ENCODE data around the gene TASL. TPM values are rescaled to one million over a fixed set of nuclear protein-coding genes. Genes with fewer than 3 reads are reported as not detected.

TASL gene
- total and polyA plus RNA-seq, 9 of the 15 experiments (the other 6 are each of a cell fraction or from before 2014, with no cell fraction given), result 0.07 to 0.09 TPM; not detected in 7

DNA sequence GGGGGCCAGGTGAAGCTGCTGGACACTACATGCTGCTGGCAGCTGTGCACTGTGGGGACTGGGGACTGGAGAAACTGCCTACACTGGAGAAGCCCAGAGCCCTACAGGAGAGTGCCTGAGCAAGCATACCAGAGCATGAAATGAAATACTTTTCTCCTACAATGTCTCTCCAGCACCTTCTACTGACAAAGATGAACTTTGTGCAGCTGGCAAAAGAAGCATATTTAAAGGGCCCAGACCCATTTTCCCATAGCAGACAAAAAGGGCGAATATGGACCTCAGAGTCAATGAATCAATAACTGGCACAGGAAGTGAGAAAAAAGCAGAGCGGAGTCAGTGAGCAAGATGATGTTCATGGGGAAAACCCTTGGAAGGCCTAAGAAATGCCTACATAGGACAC is 44.8 kb upstream of the TASL start:
- ATAC-seq (no peak), DNase-seq (ENCODE audit: extremely low read depth in 1 of 4, low spot score in 3 of 4) (no peak), FAIRE-seq (no peak)
- no peaks in the 10 kb centered on the region for H3K36me3 ChIP-seq (ENCODE audit: control insufficient read depth, insufficient read depth, low read length)
- POLR2A ChIA-PET, result no interaction called here
- no peaks in the 10 kb centered on the region for H3K9me1 ChIP-seq (ENCODE audit: control insufficient read depth, insufficient read depth, low read length)
- 25% methylated on average over 2 of the region's 2 CpGs for WGBS (ENCODE audit: insufficient coverage, low coverage, missing lambda C conversion rate)
- in situ Hi-C loops (cut with MboI), result no loop called here
- no peak overlapping the region for H2AFZ ChIP-seq (ENCODE audit: low read depth, low read length)
- no peaks in the 10 kb centered on the region; a peak in 1 of 5 replicates for H3K4me1 ChIP-seq (replicated peaks in 1 of 2; ENCODE audit: control insufficient read depth in 2 of 2, insufficient read depth in 2 of 2, low read length in 2 of 2)
- no peak overlapping the region for H3K9ac ChIP-seq (ENCODE audit: insufficient read depth in 1 of 2, low read depth in 2 of 2, low read length in 2 of 2)
- no peaks in the 10 kb centered on the region for H3K79me2 ChIP-seq (ENCODE audit: control insufficient read depth, insufficient read depth, low read length)
- H4K20me1 ChIP-seq (replicated peaks; ENCODE audit: control insufficient read depth, insufficient read depth, low read length), result no peaks in the 10 kb centered on the region
- CTCF ChIA-PET (ENCODE audit: low intra/inter-chr PET ratio), result no interaction called here
- H3K27me3 ChIP-seq (ENCODE audit: control insufficient read depth in 2 of 2, insufficient read depth in 2 of 2, low read length in 2 of 2), result no peaks in the 10 kb centered on the region
- no peaks in the 10 kb centered on the region for H3K9me3 ChIP-seq (replicated peaks; ENCODE audit: control insufficient read depth, insufficient read depth, low read depth, low read length)
- no peak overlapping the region for H3K4me3 ChIP-seq
- intact Hi-C loops (cut with micrococcal nuclease), result no loop called here
- no peak overlapping the region for H3K4me2 ChIP-seq (ENCODE audit: insufficient read depth, low read length)
- no TSS peak for BruUV-seq (replicated peaks)
- H3K27ac ChIP-seq (ENCODE audit: extremely low read depth, low read depth, low read length), result no peak overlapping the region
- TF ChIP-seq NCOA4 (IDR thresholded peaks at IDR 0.05; ENCODE audit: partially characterized antibody) (no peak), ZNF263 (CRISPR knock-in tag; IDR thresholded peaks at IDR 0.05; ENCODE audit: borderline replicate concordance) (no peak), SMARCA4 (IDR thresholded peaks at IDR 0.05) (no peak), RAD51 (IDR thresholded peaks at IDR 0.05; ENCODE audit: borderline replicate concordance, low read depth) (no peak), PHF8 (IDR thresholded peaks at IDR 0.05; ENCODE audit: borderline replicate concordance, low read length) (no peak), GABPB1 (CRISPR knock-in tag; IDR thresholded peaks at IDR 0.05) (no peak), RHOXF2B (CRISPR knock-in tag; conservative IDR thresholded peaks at IDR 0.05) (no peak), FOXK2 (conservative IDR thresholded peaks at IDR 0.05 in 1 of 2, IDR thresholded peaks at IDR 0.05 in 1 of 2; ENCODE audit: low read depth in 2 of 2) (no peak), KLF13 (tag; IDR thresholded peaks at IDR 0.05; ENCODE audit: borderline replicate concordance, low read depth) (no peak), SFPQ (IDR thresholded peaks at IDR 0.05; ENCODE audit: low read depth, low read length) (no peak), CTCF (IDR thresholded peaks at IDR 0.05 in 2 of 3, conservative IDR thresholded peaks at IDR 0.05 in 1 of 3; ENCODE audit: insufficient read depth in 2 of 3, low read depth in 1 of 3, low read length in 3 of 3) (no peak)
- TF ChIP-seq, protein P1, sequence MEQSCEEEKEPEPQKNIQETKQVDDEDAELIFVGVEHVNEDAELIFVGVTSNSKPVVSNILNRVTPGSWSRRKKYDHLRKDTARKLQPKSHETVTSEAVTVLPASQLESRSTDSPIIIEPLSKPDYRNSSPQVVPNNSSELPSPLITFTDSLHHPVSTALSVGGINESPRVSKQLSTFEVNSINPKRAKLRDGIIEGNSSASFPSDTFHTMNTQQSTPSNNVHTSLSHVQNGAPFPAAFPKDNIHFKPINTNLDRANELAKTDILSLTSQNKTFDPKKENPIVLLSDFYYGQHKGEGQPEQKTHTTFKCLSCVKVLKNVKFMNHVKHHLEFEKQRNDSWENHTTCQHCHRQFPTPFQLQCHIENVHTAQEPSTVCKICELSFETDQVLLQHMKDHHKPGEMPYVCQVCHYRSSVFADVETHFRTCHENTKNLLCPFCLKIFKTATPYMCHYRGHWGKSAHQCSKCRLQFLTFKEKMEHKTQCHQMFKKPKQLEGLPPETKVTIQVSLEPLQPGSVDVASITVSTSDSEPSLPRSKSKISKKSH (CRISPR knock-in tag; IDR thresholded peaks at IDR 0.05), result no peak
- TF ChIP-seq, protein P2, sequence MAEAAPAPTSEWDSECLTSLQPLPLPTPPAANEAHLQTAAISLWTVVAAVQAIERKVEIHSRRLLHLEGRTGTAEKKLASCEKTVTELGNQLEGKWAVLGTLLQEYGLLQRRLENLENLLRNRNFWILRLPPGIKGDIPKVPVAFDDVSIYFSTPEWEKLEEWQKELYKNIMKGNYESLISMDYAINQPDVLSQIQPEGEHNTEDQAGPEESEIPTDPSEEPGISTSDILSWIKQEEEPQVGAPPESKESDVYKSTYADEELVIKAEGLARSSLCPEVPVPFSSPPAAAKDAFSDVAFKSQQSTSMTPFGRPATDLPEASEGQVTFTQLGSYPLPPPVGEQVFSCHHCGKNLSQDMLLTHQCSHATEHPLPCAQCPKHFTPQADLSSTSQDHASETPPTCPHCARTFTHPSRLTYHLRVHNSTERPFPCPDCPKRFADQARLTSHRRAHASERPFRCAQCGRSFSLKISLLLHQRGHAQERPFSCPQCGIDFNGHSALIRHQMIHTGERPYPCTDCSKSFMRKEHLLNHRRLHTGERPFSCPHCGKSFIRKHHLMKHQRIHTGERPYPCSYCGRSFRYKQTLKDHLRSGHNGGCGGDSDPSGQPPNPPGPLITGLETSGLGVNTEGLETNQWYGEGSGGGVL (CRISPR knock-in tag; IDR thresholded peaks at IDR 0.05), result no peak
- TF ChIP-seq, protein P3, sequence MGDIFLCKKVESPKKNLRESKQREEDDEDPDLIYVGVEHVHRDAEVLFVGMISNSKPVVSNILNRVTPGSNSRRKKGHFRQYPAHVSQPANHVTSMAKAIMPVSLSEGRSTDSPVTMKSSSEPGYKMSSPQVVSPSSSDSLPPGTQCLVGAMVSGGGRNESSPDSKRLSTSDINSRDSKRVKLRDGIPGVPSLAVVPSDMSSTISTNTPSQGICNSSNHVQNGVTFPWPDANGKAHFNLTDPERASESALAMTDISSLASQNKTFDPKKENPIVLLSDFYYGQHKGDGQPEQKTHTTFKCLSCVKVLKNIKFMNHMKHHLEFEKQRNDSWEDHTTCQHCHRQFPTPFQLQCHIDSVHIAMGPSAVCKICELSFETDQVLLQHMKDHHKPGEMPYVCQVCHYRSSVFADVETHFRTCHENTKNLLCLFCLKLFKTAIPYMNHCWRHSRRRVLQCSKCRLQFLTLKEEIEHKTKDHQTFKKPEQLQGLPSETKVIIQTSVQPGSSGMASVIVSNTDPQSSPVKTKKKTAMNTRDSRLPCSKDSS (IDR thresholded peaks at IDR 0.05; ENCODE audit: low read depth, partially characterized antibody), result no peak

Data from K562 (cell line).